Measurements from ENCODE around the gene ZMYM1.
"Not testable (repeated sequence)": the region's sequence is repeated elsewhere in the genome, so short reads cannot be mapped to it uniquely, and the experiment has no call there.

The ZMYM1 gene

DNA sequence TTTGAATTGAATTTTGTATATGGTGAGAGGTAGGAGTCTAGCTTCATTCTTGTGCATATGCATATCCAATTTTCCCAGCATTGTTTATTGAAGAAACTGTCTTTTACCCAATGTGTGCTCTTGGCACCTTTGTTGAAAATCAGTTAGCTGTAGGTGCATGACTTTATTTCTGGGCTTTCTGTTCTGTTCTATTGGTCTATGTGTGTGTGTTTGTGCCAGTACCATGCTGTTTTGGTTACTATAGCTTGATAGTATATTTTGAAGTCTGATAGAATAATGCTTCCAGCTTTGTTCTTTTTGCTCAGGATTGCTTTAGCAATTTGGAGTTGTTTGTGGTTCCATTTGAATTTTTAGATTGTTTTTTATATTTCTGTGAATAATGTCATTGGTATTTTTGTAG, 9.4 kb upstream of the ZMYM1 start:
- TF ChIP-seq CTCF (IDR thresholded peaks at IDR 0.05; ENCODE audit: low read length) = no peak

GRCh38 chr1:35073265-35073811, 5.8 kb upstream of the ZMYM1 start:
- Histone ChIP-seq H3K9me2 (ENCODE audit: low read depth, low read length) (no peaks in the 10 kb centered on the region), H3K9ac (ENCODE audit: low read length) (no peak overlapping the region), H3K4me2 (ENCODE audit: low read length) (no peak overlapping the region), H3K79me2 (ENCODE audit: insufficient read depth, low read length) (no peaks in the 10 kb centered on the region), H3K4me1 (ENCODE audit: insufficient read depth, low read length, severe bottlenecking) (no peaks in the 10 kb centered on the region), H3F3A (ENCODE audit: insufficient read depth, low read length) (no peaks in the 10 kb centered on the region), H3K27me3 (ENCODE audit: insufficient read depth, low read length) (no peaks in the 10 kb centered on the region), H3K9me3 (ENCODE audit: low read length) (0 out of 2 replicates have a peak, but pooled peaks cover 2% of the 10 kb centered on the region), H3K27ac (ENCODE audit: low read depth, low read length, poor library complexity, severe bottlenecking) (no peak overlapping the region), H2AFZ (ENCODE audit: low read length) (no peak overlapping the region), H4K20me1 (ENCODE audit: insufficient read depth, low read length) (no peaks in the 10 kb centered on the region), H3K4me3 (ENCODE audit: low read depth, low read length, poor library complexity, severe bottlenecking) (no peak overlapping the region), H3K36me3 (ENCODE audit: insufficient read depth, low read length) (no peaks in the 10 kb centered on the region)
- TF ChIP-seq EZH2 (IDR thresholded peaks at IDR 0.05; ENCODE audit: borderline replicate concordance, low read length) (no peak), CTCF (IDR thresholded peaks at IDR 0.05; ENCODE audit: low read length) (no peak)

More for the DNA sequence above, 9.4 kb upstream of the ZMYM1 start:
- H3K27ac ChIP-seq (ENCODE audit: low read depth, low read length, poor library complexity, severe bottlenecking) = no peak overlapping the region
- H3K9ac ChIP-seq (ENCODE audit: low read length) = no peak overlapping the region
- H3F3A ChIP-seq (ENCODE audit: insufficient read depth, low read length) = no peaks in the 10 kb centered on the region
- 0 out of 2 replicates have a peak, but pooled peaks cover 2% of the 10 kb centered on the region for H3K9me3 ChIP-seq (ENCODE audit: low read length)
- H3K4me1 ChIP-seq (ENCODE audit: insufficient read depth, low read length, severe bottlenecking) = no peaks in the 10 kb centered on the region
- no peak overlapping the region for H3K4me2 ChIP-seq (ENCODE audit: low read length)
- H2AFZ ChIP-seq (ENCODE audit: low read length) = no peak overlapping the region
- H3K4me3 ChIP-seq (ENCODE audit: low read depth, low read length, poor library complexity, severe bottlenecking) = no peak overlapping the region
- no peaks in the 10 kb centered on the region for H4K20me1 ChIP-seq (ENCODE audit: insufficient read depth, low read length)
- no peaks in the 10 kb centered on the region for H3K36me3 ChIP-seq (ENCODE audit: insufficient read depth, low read length)
- no peaks in the 10 kb centered on the region for H3K9me2 ChIP-seq (ENCODE audit: low read depth, low read length)
- no peaks in the 10 kb centered on the region for H3K79me2 ChIP-seq (ENCODE audit: insufficient read depth, low read length)
- H3K27me3 ChIP-seq (ENCODE audit: insufficient read depth, low read length) = no peaks in the 10 kb centered on the region

GRCh38 chr1:35076426-35076825, 2.8 kb upstream of the ZMYM1 start:
- H3K4me2 ChIP-seq (ENCODE audit: low read length) = not testable (repeated sequence)

GRCh38 chr1:35080171-35080854, 1.1 kb downstream of the ZMYM1 start:
- Histone ChIP-seq H3K4me2 (ENCODE audit: low read length) (peak overlapping the region; percentile 90), H3K79me2 (ENCODE audit: insufficient read depth, low read length) (no peaks in the 10 kb centered on the region), H3K9me3 (ENCODE audit: low read length) (no peaks in the 10 kb centered on the region), H3K27me3 (ENCODE audit: insufficient read depth, low read length) (no peaks in the 10 kb centered on the region), H3K27ac (ENCODE audit: low read depth, low read length, poor library complexity, severe bottlenecking) (peak overlapping the region; percentile 92), H4K20me1 (ENCODE audit: insufficient read depth, low read length) (no peaks in the 10 kb centered on the region), H3K36me3 (ENCODE audit: insufficient read depth, low read length) (0 out of 2 replicates have a peak, but pooled peaks cover 4% of the 10 kb centered on the region), H3K4me3 (ENCODE audit: low read depth, low read length, poor library complexity, severe bottlenecking) (peak overlapping the region; percentile 78), H3K9ac (ENCODE audit: low read length) (peak overlapping the region; percentile 91), H2AFZ (ENCODE audit: low read length) (no peak overlapping the region), H3K9me2 (ENCODE audit: low read depth, low read length) (no peaks in the 10 kb centered on the region), H3K4me1 (ENCODE audit: insufficient read depth, low read length, severe bottlenecking) (peaks cover 28% of the 10 kb centered on the region), H3F3A (ENCODE audit: insufficient read depth, low read length) (no peaks in the 10 kb centered on the region)
- TF ChIP-seq CTCF (IDR thresholded peaks at IDR 0.05; ENCODE audit: low read length) (no peak), EZH2 (IDR thresholded peaks at IDR 0.05; ENCODE audit: borderline replicate concordance, low read length) (no peak)

More at GRCh38 chr1:35076426-35076825, 2.8 kb upstream of the ZMYM1 start:
- H3K9me3 ChIP-seq (ENCODE audit: low read length); H4K20me1 ChIP-seq (ENCODE audit: insufficient read depth, low read length); H3K9ac ChIP-seq (ENCODE audit: low read length); H3F3A ChIP-seq (ENCODE audit: insufficient read depth, low read length); H3K36me3 ChIP-seq (ENCODE audit: insufficient read depth, low read length); H3K9me2 ChIP-seq (ENCODE audit: low read depth, low read length); H3K79me2 ChIP-seq (ENCODE audit: insufficient read depth, low read length); H3K27ac ChIP-seq (ENCODE audit: low read depth, low read length, poor library complexity, severe bottlenecking); H2AFZ ChIP-seq (ENCODE audit: low read length); H3K4me3 ChIP-seq (ENCODE audit: low read depth, low read length, poor library complexity, severe bottlenecking); H3K27me3 ChIP-seq (ENCODE audit: insufficient read depth, low read length): not testable (repeated sequence)
- peaks cover 15% of the 10 kb centered on the region for H3K4me1 ChIP-seq (ENCODE audit: insufficient read depth, low read length, severe bottlenecking)
